Activated CD4-positive, alpha-beta T cell treated with anti-CD3 and anti-CD28 coated beads for 36 hours (primary cell): ENCODE data around the gene HPCA. TPM values are rescaled to one million over a fixed set of nuclear protein-coding genes. Genes with fewer than 3 reads are reported as not detected.
A peak's percentile ranks its signal among the peaks of the same experiment; 100 is the strongest.

ENCODE experiments used
- ATAC-seq: fragments of 200-7000 bp; cut with Tn5 transposase; one replicate; pipeline ENCODE4 v1.10.0; 2021; ENCODE audit warnings: mild to moderate bottlenecking, moderate library complexity
- CTCF ChIA-PET: fragments of 350-600 bp; sonication (Branson Sonifier 250); formaldehyde crosslinking; loops from one replicate; lab custom pipeline; 2021; ENCODE audit warnings: antibody characterized with exemption; lab: Charles Lee
- POLR2A ChIA-PET: fragments of 350-600 bp; sonication (Branson Sonifier 250); formaldehyde crosslinking; loops from one replicate; lab custom pipeline; 2021; ENCODE audit warnings: antibody characterized with exemption, inconsistent platforms; lab: Charles Lee
- DNase-seq: peaks from one replicate; pipeline ENCODE4 v3.0.0-alpha.2; 2020
- H3K27ac Mint-ChIP-seq: one replicate; pipeline ENCODE4 v1.8.0; 2021; ENCODE audit warnings: mixed read lengths
- H3K27me3 Mint-ChIP-seq: one replicate; pipeline ENCODE4 v1.8.0; 2021; ENCODE audit warnings: mixed read lengths
- H3K36me3 Mint-ChIP-seq: one replicate; pipeline ENCODE4 v1.8.0; 2021; ENCODE audit warnings: low read depth, mixed read lengths
- H3K4me1 Mint-ChIP-seq: one replicate; pipeline ENCODE4 v1.8.0; 2021; ENCODE audit warnings: mixed read lengths
- H3K4me3 Mint-ChIP-seq: one replicate; pipeline ENCODE4 v1.8.0; 2021; ENCODE audit warnings: mild to moderate bottlenecking, moderate library complexity, mixed read lengths
- H3K9me3 Mint-ChIP-seq: one replicate; pipeline ENCODE4 v1.8.0; 2021; ENCODE audit warnings: low read depth, mixed read lengths
- intact Hi-C, 2 experiments: fragments of 100-400 bp; cut with DNase I in 1 of 2; cut with micrococcal nuclease in 1 of 2; formaldehyde crosslinking; loops; one replicate each; pipeline versions ENCODE4 v1.14.2 to v1.15.1; 2022 to 2024; cut with DNase I, micrococcal nuclease
- total RNA-seq, 2 experiments: library from RNA; stranded (reverse); gene quantifications; one replicate each; pipeline ENCODE4 v1.2.3, GENCODE V29; 2021

Gene HPCA
- total RNA-seq, 2 experiments from 2014 or later = 0.49 TPM; not detected in 1

- ChIA-PET POLR2A (interaction anchor here (0.6 kb wide), 1 partner anchor 37 kb away, joined by 5 read pairs; no protein-coding TSS in a partner anchor), CTCF (interaction anchor here (1.1 kb wide), 1 partner anchor 17 kb away, joined by 5 read pairs; no protein-coding TSS in a partner anchor)
- DNase-seq (no peak), ATAC-seq (no peak)
- peaks cover 9% of the 10 kb centered on the region for H3K4me1 Mint-ChIP-seq
- no peak overlapping the region for H3K4me3 Mint-ChIP-seq
- no peaks in the 10 kb centered on the region for H3K36me3 Mint-ChIP-seq
- intact Hi-C loops = no loop called here
- peaks cover 41% of the 10 kb centered on the region for H3K27me3 Mint-ChIP-seq
- no peak overlapping the region for H3K27ac Mint-ChIP-seq
- no peaks in the 10 kb centered on the region for H3K9me3 Mint-ChIP-seq
These were observed 11.1 kb downstream of the HPCA start for GRCh38 chr1:32897082-32898049.

DNA sequence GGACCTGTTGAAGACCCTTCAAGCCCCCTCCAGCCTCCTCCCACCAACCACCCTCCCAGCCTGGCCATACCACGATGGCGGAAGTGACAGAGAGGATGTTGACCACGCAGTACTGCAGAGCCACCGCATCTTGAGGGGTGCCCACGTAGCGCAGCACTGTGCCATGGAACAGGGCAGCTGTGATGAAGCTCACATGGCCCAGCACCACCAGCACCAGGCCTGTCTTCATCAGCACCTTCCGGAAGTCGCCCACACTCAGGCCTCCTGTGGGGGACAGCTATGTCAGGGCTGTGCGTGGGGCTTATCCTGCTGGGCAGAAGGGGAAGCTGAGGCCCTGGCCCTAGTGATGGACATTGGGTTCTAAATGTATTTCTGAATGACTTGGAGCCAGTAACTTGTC, 11.8 kb downstream of the HPCA start:
- DNase-seq (no peak), ATAC-seq (no peak)
- Mint-ChIP-seq H3K27me3 (peaks cover 43% of the 10 kb centered on the region), H3K9me3 (no peaks in the 10 kb centered on the region), H3K27ac (no peak overlapping the region), H3K36me3 (no peaks in the 10 kb centered on the region), H3K4me1 (peaks cover 6% of the 10 kb centered on the region), H3K4me3 (no peak overlapping the region)
- POLR2A ChIA-PET = no interaction called here
- intact Hi-C loops = no loop called here
- CTCF ChIA-PET = interaction anchor here (1.2 to 2.2 kb wide), 2 partner anchors 12 to 25 kb away, joined by 3 to 10 read pairs; partner anchors contain the start of gene HPCA

GRCh38 chr1:32898958-32899357, 12.7 kb downstream of the HPCA start:
- CTCF ChIA-PET = interaction anchor here (0.8 to 2.2 kb wide), 3 partner anchors 12 to 109 kb away, joined by 3 to 10 read pairs (median 3); partner anchors contain the start of gene HPCA
- H3K36me3 Mint-ChIP-seq = no peaks in the 10 kb centered on the region
- no peak overlapping the region for H3K4me3 Mint-ChIP-seq
- POLR2A ChIA-PET = interaction anchor here (0.5 kb wide), 1 partner anchor 131 kb away, joined by 10 read pairs; no protein-coding TSS in a partner anchor
- DNase-seq (no peak), ATAC-seq (no peak)
- peaks cover 6% of the 10 kb centered on the region for H3K4me1 Mint-ChIP-seq
- no peak overlapping the region for H3K27ac Mint-ChIP-seq
- peaks cover 42% of the 10 kb centered on the region for H3K27me3 Mint-ChIP-seq
- no peaks in the 10 kb centered on the region for H3K9me3 Mint-ChIP-seq
- intact Hi-C loops = no loop called here

DNA sequence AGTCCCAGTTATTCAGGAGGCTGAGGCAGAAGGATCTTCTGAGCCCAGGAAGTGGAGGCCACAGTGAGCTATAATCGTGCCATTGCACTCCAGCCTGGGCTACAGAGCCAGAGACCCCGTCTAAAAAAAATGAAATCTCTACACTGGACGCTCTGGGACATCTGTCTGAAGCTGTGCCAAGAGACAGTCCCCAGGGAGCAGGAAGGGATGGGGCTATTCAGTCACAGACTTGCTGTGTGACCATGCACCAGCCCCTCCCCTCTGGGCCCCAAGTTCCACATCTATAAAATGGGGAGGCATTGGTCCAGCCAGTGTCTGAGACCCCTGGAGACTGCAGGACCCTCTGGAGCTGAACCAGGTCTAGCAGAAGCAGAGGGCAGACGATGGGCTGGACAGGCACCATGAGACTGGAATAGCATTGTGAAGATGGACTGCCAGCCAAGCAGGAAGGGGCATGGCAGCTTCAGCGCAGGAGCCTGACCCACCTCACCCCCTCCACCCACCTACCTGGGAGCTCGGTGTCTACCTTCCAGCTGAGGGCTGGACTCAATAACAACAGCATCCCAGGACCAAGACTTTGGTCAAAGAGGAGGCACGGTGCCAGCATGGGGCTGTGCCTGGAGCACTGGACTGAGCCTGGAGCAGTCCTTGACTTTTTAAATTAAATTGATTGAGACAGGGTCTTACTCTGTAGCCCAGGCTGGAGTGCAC, 13.4 kb downstream of the HPCA start:
- ChIA-PET POLR2A (interaction anchor here (0.5 kb wide), 1 partner anchor 130 kb away, joined by 10 read pairs; no protein-coding TSS in a partner anchor), CTCF (interaction anchor here (0.7 to 2.2 kb wide), 4 partner anchors 13 to 435 kb away, joined by 3 to 10 read pairs (median 3); partner anchors contain the start of gene HPCA)
- no peak overlapping the region for H3K4me3 Mint-ChIP-seq
- DNase-seq (no peak), ATAC-seq (no peak)
- H3K4me1 Mint-ChIP-seq = peaks cover 6% of the 10 kb centered on the region
- H3K9me3 Mint-ChIP-seq = no peaks in the 10 kb centered on the region
- H3K36me3 Mint-ChIP-seq = no peaks in the 10 kb centered on the region
- intact Hi-C loops = no loop called here
- peaks cover 42% of the 10 kb centered on the region for H3K27me3 Mint-ChIP-seq
- H3K27ac Mint-ChIP-seq = no peak overlapping the region

DNA sequence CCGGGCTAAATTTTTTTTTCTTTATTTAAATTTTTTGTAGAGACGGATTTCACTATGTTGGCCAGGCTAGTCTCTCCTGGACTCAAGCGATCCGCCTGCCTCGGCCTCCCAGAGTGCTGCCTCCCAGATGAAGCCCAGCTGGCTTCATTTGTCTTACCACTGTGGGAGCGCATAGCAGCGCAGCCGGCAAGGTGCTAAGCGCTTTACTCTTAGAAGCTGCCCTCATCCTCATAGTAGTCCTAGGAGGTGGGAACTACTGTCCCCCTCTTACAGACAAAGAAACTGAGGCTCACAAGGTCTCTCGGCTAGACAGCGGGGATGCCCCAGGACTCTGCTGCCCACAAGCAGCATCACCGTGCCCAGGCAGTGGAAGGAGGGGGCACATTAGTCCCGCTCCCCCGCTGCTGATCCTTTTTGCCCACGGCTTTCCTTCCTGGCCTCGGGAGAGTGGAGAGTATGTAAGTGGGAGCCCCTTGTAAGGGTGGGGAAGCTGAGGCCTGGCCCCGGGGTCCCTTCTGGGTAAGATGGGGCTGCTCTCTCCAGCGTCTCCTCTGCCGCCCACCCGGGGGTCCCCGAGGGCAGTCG, 14.2 kb downstream of the HPCA start:
- CTCF ChIA-PET = interaction anchor here (0.7 to 0.8 kb wide), 3 partner anchors 24 to 434 kb away, joined by 3 read pairs; no protein-coding TSS in a partner anchor
- Mint-ChIP-seq H3K4me1 (peaks cover 6% of the 10 kb centered on the region), H3K27ac (no peak overlapping the region), H3K36me3 (no peaks in the 10 kb centered on the region), H3K4me3 (peak overlapping the region; percentile 42), H3K9me3 (no peaks in the 10 kb centered on the region), H3K27me3 (peaks cover 41% of the 10 kb centered on the region)
- intact Hi-C loops = no loop called here
- POLR2A ChIA-PET = no interaction called here
- DNase-seq (no peak), ATAC-seq (no peak)

DNA sequence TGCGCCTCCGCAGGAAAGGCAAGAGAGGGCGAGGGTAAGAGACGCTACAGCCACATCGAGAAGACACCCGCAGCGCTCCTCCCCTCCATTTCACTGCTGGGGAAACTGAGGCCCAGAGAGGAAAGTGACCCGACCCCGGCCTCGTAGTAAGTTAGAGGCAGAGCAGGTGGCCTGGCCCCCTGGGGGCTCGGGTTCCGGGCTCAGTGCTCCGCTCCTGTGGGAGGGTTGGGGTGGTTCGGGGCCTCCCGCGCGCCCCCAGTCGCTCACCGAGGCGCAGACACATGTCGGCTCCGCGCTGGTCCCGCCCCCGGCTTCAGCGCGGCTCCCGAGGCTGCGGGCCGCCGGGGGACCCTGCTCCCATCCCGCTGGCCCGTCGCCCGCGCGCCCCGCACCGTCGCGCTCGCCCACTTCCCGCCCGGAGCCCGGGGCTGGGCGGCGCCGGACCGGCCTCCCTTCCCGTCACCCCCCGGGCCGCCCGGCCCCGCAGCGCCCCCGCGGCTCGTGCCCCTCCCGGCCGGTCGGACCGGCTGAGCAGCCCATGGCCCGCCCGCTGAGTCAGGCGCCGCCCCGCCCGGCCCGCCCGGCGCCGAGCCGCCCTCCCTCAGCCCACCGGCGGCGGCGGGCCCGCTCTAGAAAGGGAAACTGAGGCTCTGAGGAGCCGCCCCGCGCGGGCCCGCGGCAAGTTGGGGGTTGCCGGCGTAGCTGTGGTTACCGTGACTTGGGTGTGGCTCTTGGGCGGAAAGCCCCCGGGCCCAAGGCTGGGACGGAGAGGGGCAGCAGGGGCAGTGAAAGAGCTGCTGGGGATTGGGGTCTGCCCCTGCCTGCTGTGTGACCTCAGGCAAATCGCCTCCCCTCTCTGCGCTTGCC, 14.9 kb downstream of the HPCA start, which contains the start of gene TMEM54:
Gene TMEM54 (minus strand): TSS at position 434 of the 867 bp plus-strand sequence. CDS start 151 bp downstream, at position 283.
- Mint-ChIP-seq H3K9me3 (no peaks in the 10 kb centered on the region), H3K27me3 (peaks cover 38% of the 10 kb centered on the region), H3K4me1 (peaks cover 6% of the 10 kb centered on the region), H3K4me3 (peak within 1 kb of the TSS; percentile 65), H3K27ac (no peak within 1 kb of the TSS), H3K36me3 (no peaks in the 10 kb centered on the region)
- ChIA-PET POLR2A (no interaction called here), CTCF (interaction anchor here (0.7 kb wide), 1 partner anchor 154 kb away, joined by 3 read pairs; no protein-coding TSS in a partner anchor)
- DNase-seq (peak; percentile 38), ATAC-seq (peak; percentile 64)
- intact Hi-C loops = no loop called here

- CTCF ChIA-PET = interaction anchor here (0.8 to 1.1 kb wide), 2 partner anchors 18 to 186 kb away, joined by 3 read pairs; no protein-coding TSS in a partner anchor
- peak overlapping the region; percentile 65 for H3K4me3 Mint-ChIP-seq
- no peaks in the 10 kb centered on the region for H3K9me3 Mint-ChIP-seq
- H3K27ac Mint-ChIP-seq = no peak overlapping the region
- intact Hi-C loops = no loop called here
- no peak for ATAC-seq
- peaks cover 35% of the 10 kb centered on the region for H3K27me3 Mint-ChIP-seq
- POLR2A ChIA-PET = no interaction called here
- no peak for DNase-seq
- peaks cover 6% of the 10 kb centered on the region for H3K4me1 Mint-ChIP-seq
- H3K36me3 Mint-ChIP-seq = no peaks in the 10 kb centered on the region
These were observed 15.7 kb downstream of the HPCA start for GRCh38 chr1:32901823-32902534.

- H3K9me3 Mint-ChIP-seq = no peaks in the 10 kb centered on the region
- no peak overlapping the region for H3K27ac Mint-ChIP-seq
- POLR2A ChIA-PET = no interaction called here
- intact Hi-C loops = no loop called here
- H3K4me3 Mint-ChIP-seq = no peak overlapping the region
- CTCF ChIA-PET = interaction anchor here (0.6 to 1.1 kb wide), 3 partner anchors 18 to 186 kb away, joined by 3 read pairs; no protein-coding TSS in a partner anchor
- H3K36me3 Mint-ChIP-seq = no peaks in the 10 kb centered on the region
- H3K4me1 Mint-ChIP-seq = peaks cover 6% of the 10 kb centered on the region
- H3K27me3 Mint-ChIP-seq = peaks cover 35% of the 10 kb centered on the region
- ATAC-seq (no peak), DNase-seq (no peak)
These were observed 16.2 kb downstream of the HPCA start for GRCh38 chr1:32902535-32902920.

- no peaks in the 10 kb centered on the region for H3K36me3 Mint-ChIP-seq
- no peak for DNase-seq
- ATAC-seq = no peak
- no peak overlapping the region for H3K4me3 Mint-ChIP-seq
- no peaks in the 10 kb centered on the region for H3K9me3 Mint-ChIP-seq
- H3K27me3 Mint-ChIP-seq = peaks cover 30% of the 10 kb centered on the region
- no peak overlapping the region for H3K27ac Mint-ChIP-seq
- ChIA-PET POLR2A (no interaction called here), CTCF (interaction anchor here (0.5 to 1.3 kb wide), 9 partner anchors 9 to 384 kb away, joined by 3 to 4 read pairs (median 3); no protein-coding TSS in a partner anchor)
- intact Hi-C loops = no loop called here
- H3K4me1 Mint-ChIP-seq = peaks cover 6% of the 10 kb centered on the region
These were observed 17.9 kb downstream of the HPCA start for GRCh38 chr1:32903991-32904785.
